ENCODE measurements around the gene COQ8A.

The COQ8A gene

DNA sequence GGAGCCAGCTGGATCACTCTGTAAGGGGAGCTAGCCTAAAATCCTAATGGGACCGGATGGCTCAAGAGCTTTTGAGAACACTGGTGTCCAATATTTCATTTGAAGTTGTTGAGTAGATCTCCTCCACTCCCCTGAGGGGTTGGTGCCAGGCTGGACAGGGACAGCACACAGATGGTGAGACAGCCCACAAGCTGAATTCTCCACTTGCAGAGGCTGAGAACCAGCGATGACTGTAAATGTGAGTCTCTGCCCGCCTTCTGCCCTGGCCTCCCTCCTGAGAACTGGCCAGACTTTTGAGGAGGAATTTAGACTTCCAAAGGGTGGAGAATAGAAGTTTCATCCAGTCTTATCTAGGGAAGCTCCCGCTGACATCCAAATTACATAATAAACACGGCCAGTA lies 20.5 kb upstream of the COQ8A start:
- TF ChIP-seq ISL1 (CRISPR knock-in tag; IDR thresholded peaks at IDR 0.05) (no peak), GLIS3 (CRISPR knock-in tag; IDR thresholded peaks at IDR 0.05) (no peak), TOX (CRISPR knock-in tag; IDR thresholded peaks at IDR 0.05; ENCODE audit: borderline replicate concordance) (no peak), TCF4 (CRISPR knock-in tag; IDR thresholded peaks at IDR 0.05; ENCODE audit: borderline replicate concordance) (no peak), SNAI2 (CRISPR knock-in tag; IDR thresholded peaks at IDR 0.05) (no peak), ARNTL (CRISPR knock-in tag; IDR thresholded peaks at IDR 0.05; ENCODE audit: borderline replicate concordance, low read depth) (no peak), PPARA (CRISPR knock-in tag; IDR thresholded peaks at IDR 0.05; ENCODE audit: borderline replicate concordance) (no peak), ZNF8 (CRISPR knock-in tag; IDR thresholded peaks at IDR 0.05) (no peak), RARB (CRISPR knock-in tag; IDR thresholded peaks at IDR 0.05) (no peak), ZFP30 (CRISPR knock-in tag; IDR thresholded peaks at IDR 0.05) (no peak), OSR1 (CRISPR knock-in tag; IDR thresholded peaks at IDR 0.05) (no peak), ZC3H10 (CRISPR knock-in tag; IDR thresholded peaks at IDR 0.05) (no peak), ESRRG (CRISPR knock-in tag; IDR thresholded peaks at IDR 0.05) (no peak)
- TF ChIP-seq, protein P1, sequence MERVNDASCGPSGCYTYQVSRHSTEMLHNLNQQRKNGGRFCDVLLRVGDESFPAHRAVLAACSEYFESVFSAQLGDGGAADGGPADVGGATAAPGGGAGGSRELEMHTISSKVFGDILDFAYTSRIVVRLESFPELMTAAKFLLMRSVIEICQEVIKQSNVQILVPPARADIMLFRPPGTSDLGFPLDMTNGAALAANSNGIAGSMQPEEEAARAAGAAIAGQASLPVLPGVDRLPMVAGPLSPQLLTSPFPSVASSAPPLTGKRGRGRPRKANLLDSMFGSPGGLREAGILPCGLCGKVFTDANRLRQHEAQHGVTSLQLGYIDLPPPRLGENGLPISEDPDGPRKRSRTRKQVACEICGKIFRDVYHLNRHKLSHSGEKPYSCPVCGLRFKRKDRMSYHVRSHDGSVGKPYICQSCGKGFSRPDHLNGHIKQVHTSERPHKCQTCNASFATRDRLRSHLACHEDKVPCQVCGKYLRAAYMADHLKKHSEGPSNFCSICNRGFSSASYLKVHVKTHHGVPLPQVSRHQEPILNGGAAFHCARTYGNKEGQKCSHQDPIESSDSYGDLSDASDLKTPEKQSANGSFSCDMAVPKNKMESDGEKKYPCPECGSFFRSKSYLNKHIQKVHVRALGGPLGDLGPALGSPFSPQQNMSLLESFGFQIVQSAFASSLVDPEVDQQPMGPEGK (CRISPR knock-in tag; IDR thresholded peaks at IDR 0.05; ENCODE audit: borderline replicate concordance) = no peak
- TF ChIP-seq, protein P2, sequence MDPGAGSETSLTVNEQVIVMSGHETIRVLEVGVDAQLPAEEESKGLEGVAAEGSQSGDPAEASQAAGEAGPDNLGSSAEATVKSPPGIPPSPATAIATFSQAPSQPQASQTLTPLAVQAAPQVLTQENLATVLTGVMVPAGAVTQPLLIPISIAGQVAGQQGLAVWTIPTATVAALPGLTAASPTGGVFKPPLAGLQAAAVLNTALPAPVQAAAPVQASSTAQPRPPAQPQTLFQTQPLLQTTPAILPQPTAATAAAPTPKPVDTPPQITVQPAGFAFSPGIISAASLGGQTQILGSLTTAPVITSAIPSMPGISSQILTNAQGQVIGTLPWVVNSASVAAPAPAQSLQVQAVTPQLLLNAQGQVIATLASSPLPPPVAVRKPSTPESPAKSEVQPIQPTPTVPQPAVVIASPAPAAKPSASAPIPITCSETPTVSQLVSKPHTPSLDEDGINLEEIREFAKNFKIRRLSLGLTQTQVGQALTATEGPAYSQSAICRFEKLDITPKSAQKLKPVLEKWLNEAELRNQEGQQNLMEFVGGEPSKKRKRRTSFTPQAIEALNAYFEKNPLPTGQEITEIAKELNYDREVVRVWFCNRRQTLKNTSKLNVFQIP (CRISPR knock-in tag; IDR thresholded peaks at IDR 0.05; ENCODE audit: borderline replicate concordance, low read depth) = no peak
- ATAC-seq = no peak

DNA sequence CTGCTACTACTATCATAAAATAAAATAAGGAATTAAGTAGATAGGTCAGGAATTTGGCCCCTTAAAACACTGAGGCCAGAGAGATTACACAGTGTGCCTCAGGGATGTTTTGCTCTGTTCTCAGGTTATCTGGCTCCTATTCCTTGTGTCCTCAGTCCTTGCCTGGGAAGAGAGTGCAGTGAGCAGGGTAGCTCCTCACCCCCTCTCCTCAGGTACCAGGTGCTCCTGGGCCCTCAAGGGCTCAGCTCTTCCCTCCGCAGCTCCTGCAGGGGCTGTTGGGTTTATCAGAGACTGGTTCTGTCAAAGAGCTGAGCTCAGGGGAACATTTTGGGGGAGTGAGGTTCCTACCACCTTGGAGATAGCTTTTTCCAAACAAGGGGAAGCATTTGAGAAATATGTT lies 20.1 kb upstream of the COQ8A start:
- no peak for ATAC-seq
- TF ChIP-seq, protein P3, sequence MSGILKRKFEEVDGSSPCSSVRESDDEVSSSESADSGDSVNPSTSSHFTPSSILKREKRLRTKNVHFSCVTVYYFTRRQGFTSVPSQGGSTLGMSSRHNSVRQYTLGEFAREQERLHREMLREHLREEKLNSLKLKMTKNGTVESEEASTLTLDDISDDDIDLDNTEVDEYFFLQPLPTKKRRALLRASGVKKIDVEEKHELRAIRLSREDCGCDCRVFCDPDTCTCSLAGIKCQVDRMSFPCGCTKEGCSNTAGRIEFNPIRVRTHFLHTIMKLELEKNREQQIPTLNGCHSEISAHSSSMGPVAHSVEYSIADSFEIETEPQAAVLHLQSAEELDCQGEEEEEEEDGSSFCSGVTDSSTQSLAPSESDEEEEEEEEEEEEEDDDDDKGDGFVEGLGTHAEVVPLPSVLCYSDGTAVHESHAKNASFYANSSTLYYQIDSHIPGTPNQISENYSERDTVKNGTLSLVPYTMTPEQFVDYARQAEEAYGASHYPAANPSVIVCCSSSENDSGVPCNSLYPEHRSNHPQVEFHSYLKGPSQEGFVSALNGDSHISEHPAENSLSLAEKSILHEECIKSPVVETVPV (CRISPR knock-in tag; IDR thresholded peaks at IDR 0.05) = no peak

DNA sequence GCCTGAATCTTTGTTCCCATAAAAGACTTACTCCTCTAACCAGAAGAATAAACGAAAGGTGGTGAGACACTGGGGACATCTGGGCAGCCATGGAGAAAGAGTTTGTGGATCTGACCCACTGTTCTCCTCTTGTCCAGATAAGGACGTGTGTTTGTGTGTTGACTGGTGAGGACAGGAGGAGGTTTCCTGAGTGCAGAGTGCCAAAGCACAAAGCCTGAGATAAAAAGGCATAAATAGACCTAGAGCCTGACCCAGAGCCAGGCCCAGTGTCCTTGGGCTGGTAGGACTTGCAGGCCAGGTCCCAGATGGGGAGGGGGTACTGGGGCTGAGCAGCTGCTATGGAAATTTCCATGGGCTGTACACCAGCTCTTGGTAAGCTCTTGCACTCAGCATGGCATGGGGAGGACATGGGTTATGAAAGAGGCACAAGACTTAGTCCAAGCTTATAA lies 19.6 kb upstream of the COQ8A start:
- no peak for TF ChIP-seq OSR1 (CRISPR knock-in tag; IDR thresholded peaks at IDR 0.05)
- TF ChIP-seq ZNF565 (CRISPR knock-in tag; conservative IDR thresholded peaks at IDR 0.05; ENCODE audit: low read depth) = no peak
- ATAC-seq = no peak

DNA sequence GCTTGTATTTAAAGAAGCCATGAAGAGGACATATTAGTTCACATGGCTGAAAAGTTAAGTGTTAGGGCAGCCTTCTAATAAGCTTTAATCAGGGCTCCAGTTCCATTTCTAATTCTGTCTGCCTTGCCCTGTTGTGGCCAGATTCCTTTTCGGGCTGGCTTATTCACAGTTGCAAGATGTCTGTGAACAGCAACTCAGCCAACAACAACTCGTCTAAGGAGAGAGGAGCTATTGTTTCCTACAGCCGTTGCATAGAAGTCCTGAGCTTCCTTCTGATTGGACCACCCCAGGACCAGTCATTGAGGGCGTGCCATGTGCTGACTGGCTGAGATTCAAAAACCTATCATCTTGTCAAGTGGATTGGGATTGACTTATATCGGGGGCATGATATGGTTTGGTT lies 18.6 kb upstream of the COQ8A start:
- TF ChIP-seq GLIS3 (CRISPR knock-in tag; IDR thresholded peaks at IDR 0.05) (no peak), ISL1 (CRISPR knock-in tag; IDR thresholded peaks at IDR 0.05) (no peak), ZFP30 (CRISPR knock-in tag; IDR thresholded peaks at IDR 0.05) (no peak), TCF4 (CRISPR knock-in tag; IDR thresholded peaks at IDR 0.05; ENCODE audit: borderline replicate concordance) (no peak), PPARA (CRISPR knock-in tag; IDR thresholded peaks at IDR 0.05; ENCODE audit: borderline replicate concordance) (no peak), ZFP3 (CRISPR knock-in tag; IDR thresholded peaks at IDR 0.05) (no peak), SNAI2 (CRISPR knock-in tag; IDR thresholded peaks at IDR 0.05) (no peak), OSR1 (CRISPR knock-in tag; IDR thresholded peaks at IDR 0.05) (no peak), RARB (CRISPR knock-in tag; IDR thresholded peaks at IDR 0.05) (no peak), ZNF8 (CRISPR knock-in tag; IDR thresholded peaks at IDR 0.05) (no peak), ZNF565 (CRISPR knock-in tag; conservative IDR thresholded peaks at IDR 0.05; ENCODE audit: low read depth) (no peak), ARNTL (CRISPR knock-in tag; IDR thresholded peaks at IDR 0.05; ENCODE audit: borderline replicate concordance, low read depth) (no peak), CSDC2 (CRISPR knock-in tag; IDR thresholded peaks at IDR 0.05) (no peak)
- TF ChIP-seq, protein P2 (CRISPR knock-in tag; IDR thresholded peaks at IDR 0.05; ENCODE audit: borderline replicate concordance, low read depth) = no peak
- TF ChIP-seq, protein P4, sequence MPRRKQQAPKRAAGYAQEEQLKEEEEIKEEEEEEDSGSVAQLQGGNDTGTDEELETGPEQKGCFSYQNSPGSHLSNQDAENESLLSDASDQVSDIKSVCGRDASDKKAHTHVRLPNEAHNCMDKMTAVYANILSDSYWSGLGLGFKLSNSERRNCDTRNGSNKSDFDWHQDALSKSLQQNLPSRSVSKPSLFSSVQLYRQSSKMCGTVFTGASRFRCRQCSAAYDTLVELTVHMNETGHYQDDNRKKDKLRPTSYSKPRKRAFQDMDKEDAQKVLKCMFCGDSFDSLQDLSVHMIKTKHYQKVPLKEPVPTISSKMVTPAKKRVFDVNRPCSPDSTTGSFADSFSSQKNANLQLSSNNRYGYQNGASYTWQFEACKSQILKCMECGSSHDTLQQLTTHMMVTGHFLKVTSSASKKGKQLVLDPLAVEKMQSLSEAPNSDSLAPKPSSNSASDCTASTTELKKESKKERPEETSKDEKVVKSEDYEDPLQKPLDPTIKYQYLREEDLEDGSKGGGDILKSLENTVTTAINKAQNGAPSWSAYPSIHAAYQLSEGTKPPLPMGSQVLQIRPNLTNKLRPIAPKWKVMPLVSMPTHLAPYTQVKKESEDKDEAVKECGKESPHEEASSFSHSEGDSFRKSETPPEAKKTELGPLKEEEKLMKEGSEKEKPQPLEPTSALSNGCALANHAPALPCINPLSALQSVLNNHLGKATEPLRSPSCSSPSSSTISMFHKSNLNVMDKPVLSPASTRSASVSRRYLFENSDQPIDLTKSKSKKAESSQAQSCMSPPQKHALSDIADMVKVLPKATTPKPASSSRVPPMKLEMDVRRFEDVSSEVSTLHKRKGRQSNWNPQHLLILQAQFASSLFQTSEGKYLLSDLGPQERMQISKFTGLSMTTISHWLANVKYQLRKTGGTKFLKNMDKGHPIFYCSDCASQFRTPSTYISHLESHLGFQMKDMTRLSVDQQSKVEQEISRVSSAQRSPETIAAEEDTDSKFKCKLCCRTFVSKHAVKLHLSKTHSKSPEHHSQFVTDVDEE (CRISPR knock-in tag; IDR thresholded peaks at IDR 0.05) = no peak
- TF ChIP-seq, protein P3 (CRISPR knock-in tag; IDR thresholded peaks at IDR 0.05) = no peak
- TF ChIP-seq, protein P5, sequence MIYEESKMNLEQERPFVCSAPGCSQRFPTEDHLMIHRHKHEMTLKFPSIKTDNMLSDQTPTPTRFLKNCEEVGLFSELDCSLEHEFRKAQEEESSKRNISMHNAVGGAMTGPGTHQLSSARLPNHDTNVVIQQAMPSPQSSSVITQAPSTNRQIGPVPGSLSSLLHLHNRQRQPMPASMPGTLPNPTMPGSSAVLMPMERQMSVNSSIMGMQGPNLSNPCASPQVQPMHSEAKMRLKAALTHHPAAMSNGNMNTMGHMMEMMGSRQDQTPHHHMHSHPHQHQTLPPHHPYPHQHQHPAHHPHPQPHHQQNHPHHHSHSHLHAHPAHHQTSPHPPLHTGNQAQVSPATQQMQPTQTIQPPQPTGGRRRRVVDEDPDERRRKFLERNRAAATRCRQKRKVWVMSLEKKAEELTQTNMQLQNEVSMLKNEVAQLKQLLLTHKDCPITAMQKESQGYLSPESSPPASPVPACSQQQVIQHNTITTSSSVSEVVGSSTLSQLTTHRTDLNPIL (CRISPR knock-in tag; IDR thresholded peaks at IDR 0.05; ENCODE audit: low read depth) = no peak
- ATAC-seq = no peak

All from SK-N-SH treated with all-trans-retinoic acid at 6 μM for 48 hours (cell line).